GM21423 (cell line): Measurements from ENCODE around the gene FAR1.

ENCODE experiments used
- ATAC-seq: cut with Tn5 transposase; IDR thresholded peaks from one replicate; pipeline ENCODE4 v1.9.1; 2021; ENCODE audit warnings: mild to moderate bottlenecking, moderate library complexity; ENCODE audit not compliant: unreplicated experiment

The FAR1 gene

DNA sequence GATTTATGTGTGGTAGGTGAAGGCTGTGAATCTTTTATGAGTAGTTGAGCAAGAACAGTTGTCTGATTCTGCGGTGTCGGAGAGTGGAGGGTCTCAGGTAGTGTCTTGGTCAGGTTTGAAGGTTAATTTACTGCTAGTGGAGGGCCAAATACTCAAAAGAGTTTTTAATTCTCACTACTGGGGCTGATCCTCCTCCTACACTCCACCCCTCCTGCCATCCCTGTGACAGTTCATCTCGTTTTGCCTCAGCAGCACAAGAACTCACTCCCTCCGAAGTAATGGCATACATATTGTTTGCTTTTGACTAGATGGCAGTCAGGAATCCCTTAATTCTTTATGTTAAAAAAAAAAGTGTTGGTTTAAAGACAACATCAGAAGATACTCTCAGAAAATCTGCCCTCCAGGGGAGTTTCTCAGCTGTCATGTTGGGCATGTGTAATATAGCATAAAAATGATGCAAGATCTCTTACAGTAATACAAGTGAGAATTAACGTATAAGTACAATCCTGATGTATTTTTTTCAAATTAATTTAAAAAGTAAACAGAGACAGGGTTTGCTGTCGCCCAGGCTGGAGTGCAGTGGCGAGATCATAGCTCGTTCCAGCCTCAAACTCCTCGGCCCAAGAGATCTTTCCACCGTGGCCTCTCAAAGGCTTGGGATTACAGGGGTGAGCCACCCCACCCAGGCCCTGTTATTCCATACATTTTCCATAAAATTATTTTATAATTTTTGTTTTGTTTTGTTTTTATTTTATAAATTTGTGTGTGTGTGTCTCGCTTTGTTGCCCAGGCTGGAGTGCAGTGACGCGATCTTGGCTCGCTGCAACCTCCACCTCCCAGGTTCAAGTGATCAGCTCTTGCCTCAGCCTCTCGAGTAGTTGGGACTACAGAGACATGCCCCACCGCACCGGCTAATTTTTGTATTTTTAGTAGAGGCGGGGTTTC, 1.3 kb downstream of the FAR1 start:
- no peak for ATAC-seq

DNA sequence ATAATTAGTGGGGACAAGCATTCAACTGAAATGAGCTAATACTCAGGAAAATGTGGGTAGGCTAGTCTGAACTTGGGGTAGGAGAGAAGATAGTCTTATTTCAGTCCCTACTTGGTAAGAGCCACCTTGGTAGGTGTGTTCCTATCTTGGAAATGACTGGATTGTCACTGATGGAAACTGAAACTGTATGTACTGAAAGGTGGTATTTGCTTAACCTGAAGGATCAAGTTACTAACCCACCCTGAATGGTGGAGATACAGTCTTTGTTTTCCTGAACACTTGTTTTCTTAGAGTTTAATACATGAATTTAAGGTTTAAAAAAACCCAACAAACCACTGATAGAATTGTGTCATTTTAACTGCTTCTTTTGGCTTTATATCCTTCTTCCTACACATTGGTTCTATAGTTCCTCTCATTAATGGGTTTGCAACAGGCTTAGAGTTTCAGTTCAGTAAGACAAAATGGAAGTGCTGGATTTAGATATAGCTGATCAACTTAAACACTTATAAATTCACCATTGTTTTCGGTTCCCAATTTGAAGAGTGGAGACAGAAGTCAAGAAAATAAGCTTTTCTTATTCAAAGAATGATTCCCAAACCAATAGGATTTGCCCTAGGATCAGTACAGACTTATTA, 4.2 kb downstream of the FAR1 start:
- ATAC-seq, result no peak

DNA sequence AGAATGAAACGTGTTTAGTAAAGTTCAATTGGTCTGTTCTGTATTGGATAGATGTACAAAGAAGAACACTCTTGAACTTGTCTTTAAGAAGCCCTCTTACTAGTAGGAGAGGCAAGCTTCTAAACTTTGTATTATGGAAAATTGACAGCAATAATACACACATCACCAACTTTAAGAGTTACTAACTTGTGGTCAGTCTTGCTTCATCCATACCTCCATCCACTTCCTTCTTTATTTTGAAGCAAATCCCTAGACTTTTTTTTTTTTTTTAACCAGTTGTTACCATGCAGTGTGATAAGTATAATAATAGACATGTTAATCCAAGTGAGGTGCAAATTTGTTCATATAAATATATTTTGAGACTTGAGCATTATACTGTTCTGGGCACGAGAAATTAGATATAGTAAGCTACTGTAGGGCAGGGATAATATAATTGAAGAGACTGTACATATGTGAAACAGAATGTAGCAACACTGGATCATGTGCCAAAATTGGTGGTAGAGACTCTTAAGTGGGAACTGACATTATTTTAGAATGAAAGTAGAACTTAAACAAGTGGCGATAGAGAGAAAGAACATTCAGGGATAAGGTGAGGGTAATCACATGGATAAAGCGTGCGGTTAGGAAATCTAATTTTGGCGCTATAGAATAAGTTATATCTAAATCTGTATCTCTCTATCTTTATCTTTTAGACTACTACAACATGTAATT, 6.5 kb downstream of the FAR1 start:
- no peak for ATAC-seq

DNA sequence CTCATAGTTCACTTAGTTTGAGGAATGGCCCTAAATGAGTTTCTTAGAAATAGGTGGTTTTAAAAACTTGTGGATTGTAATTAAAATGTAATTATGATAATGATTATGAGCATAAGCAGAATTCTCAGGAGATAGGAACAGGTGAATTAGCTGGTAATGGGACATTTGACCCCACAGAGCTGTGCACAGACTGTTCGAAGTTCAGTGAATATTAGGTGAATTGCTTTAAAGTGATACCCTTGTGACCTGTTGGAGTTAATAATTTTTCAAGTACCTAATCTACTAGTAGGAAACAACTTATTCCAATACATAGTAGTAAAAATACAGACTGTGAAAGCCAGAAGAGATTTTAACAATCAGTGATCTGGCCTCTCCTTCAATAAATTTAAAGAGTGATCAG, 8.1 kb downstream of the FAR1 start:
- ATAC-seq, result no peak

DNA sequence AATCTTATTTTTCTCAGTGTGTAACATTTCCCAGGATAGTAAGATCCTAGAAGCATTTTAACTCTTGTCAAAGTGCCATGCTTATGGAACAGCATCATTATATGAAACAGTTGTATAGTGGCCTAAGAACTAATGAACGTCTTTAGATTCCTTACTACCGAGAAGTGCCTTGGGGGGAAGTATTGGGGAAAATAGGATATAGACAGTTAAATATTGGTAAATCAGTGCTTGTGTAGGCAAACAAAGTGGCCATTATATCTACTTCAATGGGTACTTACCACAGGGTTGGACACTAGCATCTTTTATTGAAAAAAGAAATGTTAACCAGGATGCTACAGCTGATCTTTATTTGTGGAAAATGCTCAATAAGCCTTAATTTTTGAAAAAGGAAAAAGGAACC, 11.3 kb downstream of the FAR1 start:
- no peak for ATAC-seq

DNA sequence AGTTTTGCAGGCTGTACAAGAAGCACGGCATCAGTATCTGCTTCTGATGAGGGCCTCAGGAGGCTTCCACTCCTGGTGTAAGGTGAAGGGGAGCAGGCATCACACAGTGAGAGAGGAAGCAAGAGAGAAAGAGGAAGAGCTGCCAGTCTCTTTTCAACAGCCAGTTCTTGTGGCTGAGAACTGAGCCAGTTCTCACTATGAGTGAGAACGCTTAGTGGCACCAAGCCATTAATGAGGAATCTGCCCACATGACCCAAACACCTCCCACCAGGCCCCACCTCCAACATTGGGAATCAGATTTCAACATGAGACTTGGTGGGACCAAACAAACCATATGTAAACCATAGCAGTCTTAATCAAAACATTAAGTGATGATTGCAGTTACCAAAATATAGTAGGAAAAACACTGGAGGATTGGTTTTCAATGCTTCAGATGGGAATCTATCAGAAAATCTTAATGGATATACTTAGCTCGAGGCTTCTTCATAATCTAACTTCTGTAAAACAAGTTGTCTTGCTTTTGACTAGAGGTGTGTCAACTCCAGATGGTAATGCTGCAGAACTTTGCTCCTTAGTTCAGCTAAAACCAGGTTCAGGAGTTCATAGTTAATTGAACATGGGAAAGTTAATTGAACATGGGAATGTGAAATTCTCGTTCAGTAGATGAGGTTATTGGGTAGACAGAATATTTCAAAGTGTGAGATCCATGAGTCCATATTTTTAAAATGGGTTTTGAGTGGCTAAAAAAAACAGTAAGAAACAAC, 12.2 kb downstream of the FAR1 start:
- peak; percentile 90 for ATAC-seq

DNA sequence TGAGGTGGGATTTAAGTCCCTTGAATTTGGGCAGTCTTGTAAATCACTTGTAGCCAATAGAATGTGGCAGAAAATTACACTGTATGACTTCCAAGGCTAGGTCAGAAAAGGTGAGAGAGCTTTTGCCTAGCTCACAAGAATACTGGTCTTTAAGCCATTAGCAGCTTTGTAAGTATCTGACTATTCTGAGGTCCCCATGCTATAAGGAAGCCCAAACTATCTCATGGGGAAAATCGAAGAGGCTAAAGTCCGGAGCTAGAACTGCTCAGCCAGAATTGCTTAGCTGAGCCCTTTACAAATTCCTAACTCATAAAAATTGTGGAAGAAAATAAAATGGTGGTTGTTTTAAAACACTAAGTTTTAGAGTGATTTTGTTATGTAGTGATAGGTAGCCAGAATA, 13.0 kb downstream of the FAR1 start:
- no peak for ATAC-seq

DNA sequence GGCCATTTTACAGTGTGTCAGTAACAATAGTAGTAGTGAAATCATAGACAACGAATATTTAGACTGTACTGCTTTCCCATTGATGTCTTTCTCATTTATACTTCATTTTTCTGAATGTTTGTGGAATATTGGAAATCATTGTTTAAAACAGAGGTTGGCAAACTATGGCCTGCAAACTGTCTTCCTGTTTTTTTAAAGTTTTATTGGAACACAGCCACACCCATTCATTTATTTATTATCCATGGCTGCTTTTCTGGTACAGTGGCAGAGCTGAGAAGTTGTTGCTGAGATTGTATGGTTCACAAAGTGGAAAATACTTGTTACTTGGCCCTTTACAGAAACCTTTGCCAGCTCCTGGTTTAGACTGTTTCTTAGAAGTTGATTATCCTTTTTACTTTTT, 13.7 kb downstream of the FAR1 start:
- no peak for ATAC-seq

DNA sequence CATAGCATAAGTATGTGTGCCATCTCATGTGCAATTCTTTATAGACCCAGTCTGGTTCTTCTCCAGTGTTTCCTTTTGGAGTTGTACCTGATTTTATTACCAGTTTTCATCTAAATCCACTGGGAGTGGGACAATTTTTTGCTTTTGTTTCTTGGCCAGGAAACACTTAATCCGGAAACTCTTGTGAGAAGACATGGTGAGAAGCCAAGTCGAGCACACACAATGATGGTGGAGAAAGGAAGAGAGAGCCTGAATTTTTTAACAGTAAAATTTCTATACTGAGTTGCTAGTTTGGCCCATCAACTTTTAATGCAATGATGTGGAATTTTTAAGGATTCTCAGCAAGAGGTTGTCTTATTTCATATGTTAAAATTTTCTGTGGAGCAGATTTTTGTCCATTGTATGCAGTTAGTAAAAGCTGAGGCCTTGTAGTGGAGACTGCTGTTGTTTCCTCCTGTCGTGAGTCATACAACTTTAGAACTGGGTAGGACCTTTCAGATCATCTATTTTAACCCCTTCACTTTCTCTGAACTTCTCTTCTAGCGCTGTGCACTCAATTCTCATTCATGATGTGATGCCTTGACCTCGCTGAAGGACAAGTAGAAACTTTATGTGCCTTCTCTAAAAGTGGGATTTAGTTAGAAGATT, 17.1 kb downstream of the FAR1 start:
- no peak for ATAC-seq

DNA sequence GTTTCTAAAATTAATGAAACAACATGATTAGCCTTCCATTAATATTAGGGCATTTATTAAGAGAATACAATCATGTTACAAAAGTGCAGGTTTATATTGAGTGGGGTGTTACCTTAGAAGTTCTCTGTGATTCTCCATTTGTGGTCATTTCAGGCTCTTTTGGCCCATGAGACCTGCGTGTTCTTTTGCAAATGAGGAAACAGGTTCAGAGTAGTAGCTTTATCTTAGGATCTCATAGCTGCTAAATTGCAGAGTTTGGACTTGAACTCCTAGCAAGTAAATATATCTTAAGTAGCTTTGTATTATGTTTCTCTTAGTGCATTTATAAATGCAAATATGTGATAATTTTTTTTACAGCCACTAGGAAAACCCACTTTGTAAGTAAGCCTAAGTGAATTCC, 18.3 kb downstream of the FAR1 start:
- ATAC-seq, result no peak

DNA sequence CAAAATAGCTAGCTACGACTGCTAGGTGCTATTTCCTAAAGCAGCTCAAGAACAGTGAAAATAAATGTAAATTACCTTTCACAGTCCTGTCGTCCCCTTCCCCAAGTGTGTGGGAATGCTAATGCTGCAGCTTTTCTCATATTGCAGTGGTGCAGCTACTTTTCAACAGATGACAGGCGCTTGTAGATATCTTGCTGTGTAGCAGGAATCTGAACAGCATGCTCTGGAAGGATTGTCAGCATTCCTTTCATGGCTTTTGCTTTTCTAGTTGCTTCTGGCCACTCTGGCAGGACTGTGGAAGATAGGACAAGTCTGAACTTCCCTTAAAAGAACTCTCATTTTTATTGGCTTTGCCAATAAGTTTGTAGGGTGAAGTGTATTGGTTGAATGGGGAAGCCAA, 18.8 kb downstream of the FAR1 start:
- ATAC-seq, result no peak

DNA sequence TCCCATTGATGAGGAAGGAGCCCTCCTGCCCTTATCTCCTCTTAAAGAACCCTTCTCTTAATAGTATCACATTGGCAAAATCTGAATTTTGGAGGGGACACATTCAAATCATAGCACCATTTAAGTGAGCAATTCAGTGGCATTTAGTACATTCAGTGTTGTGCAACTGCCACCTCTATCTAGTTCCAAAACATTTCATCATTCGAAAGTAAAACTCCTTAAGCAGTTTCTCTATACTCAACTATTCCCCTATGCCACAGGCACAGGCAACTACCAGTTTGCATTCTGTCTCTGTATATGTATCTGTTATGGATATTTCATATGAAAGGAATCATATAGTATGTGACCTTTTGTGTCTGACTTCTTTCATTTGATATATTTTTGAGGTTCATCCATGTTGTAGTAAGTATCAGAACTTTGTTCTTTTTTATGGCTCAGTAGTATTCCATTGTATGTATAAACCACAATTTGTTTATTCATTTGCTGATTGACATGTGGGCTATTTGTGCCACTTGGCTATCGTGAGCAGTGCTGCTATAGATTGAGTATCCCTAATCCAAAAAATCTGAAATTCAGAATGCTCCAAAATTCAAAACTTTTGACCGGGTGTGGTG, 22.9 kb downstream of the FAR1 start:
- ATAC-seq, result no peak

DNA sequence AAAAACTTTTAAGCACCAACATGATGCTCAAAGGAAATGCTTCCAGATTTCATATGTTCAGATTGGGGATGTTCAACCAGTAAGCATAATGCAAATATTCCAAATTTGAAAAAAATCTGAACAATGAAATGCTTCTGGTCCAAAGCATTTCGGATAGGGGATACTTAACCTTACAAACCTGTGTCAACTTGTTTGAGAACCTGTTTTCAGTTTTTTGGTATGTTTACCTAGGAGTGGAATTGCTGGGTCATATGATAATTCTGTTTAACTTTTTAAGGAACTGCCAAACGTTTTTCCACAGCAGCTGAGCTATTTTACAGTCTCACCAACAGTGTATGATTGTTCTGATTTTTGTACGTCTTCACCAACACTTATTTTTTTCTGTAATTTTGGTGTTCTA, 23.7 kb downstream of the FAR1 start:
- no peak for ATAC-seq

DNA sequence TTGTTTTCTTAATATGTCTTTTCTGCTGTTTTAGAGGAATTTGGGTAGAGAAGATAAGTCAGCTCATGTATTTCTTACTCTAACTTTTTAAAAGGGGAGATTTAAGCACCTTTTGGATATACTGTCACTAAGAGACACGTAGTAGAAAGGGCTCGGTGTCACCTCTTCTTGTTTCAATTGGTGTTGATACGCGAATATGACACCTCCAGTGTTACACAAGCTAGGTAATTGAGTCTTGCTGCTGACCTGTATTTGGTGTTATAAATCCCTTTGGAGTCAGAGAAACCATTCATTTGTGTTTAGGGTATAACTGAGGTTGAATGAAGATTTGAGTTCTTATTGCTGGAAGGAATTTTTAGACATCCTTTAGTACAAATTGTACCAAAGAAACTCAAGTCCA, 25.6 kb downstream of the FAR1 start:
- ATAC-seq, result no peak

DNA sequence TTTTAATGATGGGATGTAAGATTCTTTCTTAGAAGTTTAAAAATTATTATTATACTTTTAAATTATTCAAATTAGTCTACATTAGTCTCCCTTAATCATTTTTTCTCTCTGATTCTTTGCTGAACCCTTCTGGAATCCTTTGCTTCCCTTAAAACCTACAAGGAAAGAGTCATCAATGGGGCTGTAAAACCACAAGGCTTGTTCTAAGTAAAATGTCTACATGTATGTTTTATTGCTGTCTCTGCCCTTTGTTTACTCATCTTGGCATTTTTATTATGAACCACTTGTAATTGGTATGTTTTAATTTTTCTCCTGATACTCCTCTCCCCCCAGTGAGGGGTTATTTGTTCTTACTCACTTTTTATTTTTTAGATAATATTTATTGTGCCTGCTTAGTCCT, 27.4 kb downstream of the FAR1 start:
- no peak for ATAC-seq

DNA sequence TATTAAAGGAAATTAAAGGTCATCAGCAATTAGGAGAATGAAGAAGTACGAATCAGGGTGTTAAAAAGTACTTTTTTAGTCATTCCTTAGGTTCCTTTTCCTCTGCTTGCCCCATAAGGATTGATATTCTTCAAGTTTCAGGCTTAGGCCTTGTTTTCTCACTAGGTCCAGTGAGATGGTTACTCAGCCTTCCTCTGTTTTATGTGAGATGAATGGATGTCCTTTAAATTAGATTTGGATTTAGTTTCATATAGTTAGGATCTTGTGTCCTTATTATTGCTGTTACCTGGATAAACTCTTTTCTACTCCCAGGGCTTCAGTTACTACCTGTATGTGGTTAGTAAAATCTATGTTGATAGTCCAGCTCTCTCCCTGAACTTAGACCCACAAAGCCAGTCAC, 29.2 kb downstream of the FAR1 start:
- no peak for ATAC-seq

DNA sequence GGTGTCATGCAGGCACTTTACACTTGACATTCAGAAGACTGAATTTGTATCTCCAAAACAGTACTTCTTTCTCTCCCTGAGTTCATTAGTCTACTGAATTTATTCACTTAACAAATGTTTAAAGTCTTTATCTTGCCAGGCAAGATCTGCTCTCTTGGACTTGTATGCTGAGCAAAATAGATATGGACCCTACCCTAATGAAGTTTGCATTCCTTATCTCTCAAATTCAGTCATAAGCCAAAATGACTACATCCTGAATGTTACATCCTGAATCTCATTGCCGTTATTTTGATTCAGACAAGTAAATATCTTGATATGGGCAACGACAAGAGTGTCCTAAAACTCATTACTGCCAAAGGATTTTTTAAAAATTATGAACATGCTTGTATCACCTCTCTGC, 29.7 kb downstream of the FAR1 start:
- no peak for ATAC-seq

DNA sequence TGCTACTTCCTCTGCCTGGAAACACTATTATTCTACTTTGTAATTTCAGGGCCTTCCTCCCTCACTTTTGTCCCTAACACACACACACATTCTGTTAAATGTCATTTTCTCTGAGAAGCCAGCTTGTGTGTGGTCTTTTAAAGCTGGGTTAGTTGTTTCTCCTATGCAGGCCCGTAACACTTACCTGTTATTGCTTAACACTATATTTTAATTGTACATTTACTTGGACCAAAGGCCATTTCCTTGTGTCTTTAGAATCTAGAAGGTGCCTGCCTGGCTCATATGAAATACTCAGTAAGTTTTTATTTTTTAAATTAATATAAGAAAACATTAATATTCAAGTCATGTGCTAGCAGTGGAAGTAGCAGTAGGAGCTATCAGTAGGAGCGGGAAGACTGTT, 30.6 kb downstream of the FAR1 start:
- no peak for ATAC-seq

DNA sequence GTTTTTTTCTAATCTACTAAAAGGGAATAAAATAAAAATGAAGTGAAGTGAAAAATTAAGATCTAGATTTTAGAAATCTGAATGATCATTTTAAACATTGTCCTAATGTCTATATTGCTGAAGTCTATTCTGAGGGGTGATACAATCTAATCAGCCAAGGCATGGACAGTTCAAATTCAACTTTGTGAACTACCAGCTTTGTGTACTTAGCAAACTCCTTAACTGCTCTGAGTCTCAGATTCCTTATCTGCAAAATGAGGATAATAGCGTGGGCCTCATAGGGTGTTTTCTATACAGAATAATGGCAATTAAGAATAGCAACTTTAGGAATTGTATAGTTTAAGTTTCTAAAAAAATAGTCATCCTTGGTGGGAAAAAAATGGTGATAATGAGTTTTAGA, 31.4 kb downstream of the FAR1 start:
- ATAC-seq, result no peak

DNA sequence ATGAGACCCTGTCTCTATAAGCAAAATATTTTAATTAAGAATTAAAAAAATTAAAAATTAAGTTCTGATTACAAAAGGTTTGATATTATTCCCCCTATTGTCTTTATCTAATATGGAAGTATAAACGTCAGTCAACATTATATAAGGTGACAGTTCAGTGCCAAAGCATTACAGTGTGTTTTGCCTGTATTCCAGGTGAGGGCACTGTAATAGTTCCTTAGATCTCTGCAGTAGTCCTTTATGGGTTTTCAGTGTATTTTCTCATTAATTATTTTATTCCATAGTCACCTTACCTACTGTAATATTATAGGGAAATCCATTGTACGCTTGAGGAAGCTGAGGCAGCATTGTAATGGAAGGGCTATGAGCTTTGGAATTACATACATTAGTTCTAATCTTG, 33.0 kb downstream of the FAR1 start:
- ATAC-seq, result no peak
